Caki2 (cell line): ENCODE measurements around the gene TMEM258. TPM values are rescaled to one million over a fixed set of nuclear protein-coding genes. Genes with fewer than 3 reads are reported as not detected.
A peak's percentile ranks its signal among the peaks of the same experiment; 100 is the strongest.

Source experiments
- DNase-seq: peaks from one replicate; pipeline ENCODE4 v3.0.0-alpha.2; 2015; ENCODE audit warnings: low read depth
- in situ Hi-C: cut with HindIII; loops from 2 replicates; pipeline ENCODE4 v1.10.0; 2016; ENCODE audit warnings: low sequenced_read_pairs, low pct_unique_long_range_greater_than_20kb, mixed read lengths
- total RNA-seq: library from RNA; depleted of rRNA; stranded (reverse); fragments of >200 nt; shearing (Covaris generic); gene quantifications from 2 replicates; pipeline ENCODE4 v1.2.3, GENCODE V29; 2014; ENCODE audit warnings: low replicate concordance

The TMEM258 gene
- total RNA-seq, 1 experiment from 2014 or later, result 85.2 TPM

- no peak for DNase-seq
- in situ Hi-C loops, result no loop called here
Observed at GRCh38 chr11:61780581-61781162, 11.7 kb downstream of the TMEM258 start.

- in situ Hi-C loops, result no loop called here
- no peak for DNase-seq
Observed at GRCh38 chr11:61779666-61780525, 12.5 kb downstream of the TMEM258 start.

- no peak for DNase-seq
- in situ Hi-C loops, result no loop called here
Observed at GRCh38 chr11:61778920-61779650, 13.3 kb downstream of the TMEM258 start.

GRCh38 chr11:61778357-61778886 lies 14.0 kb downstream of the TMEM258 start:
- in situ Hi-C loops, result no loop called here
- DNase-seq, result no peak

- no peak for DNase-seq
- in situ Hi-C loops, result no loop called here
Observed at GRCh38 chr11:61777234-61778090, 14.9 kb downstream of the TMEM258 start.

GRCh38 chr11:61776561-61777075 lies 15.8 kb downstream of the TMEM258 start:
- in situ Hi-C loops, result no loop called here
- DNase-seq, result peak; percentile 39

GRCh38 chr11:61775606-61776554 lies 16.5 kb downstream of the TMEM258 start:
- in situ Hi-C loops, result no loop called here
- DNase-seq, result no peak

GRCh38 chr11:61775106-61775505 lies 17.3 kb downstream of the TMEM258 start:
- DNase-seq, result no peak
- in situ Hi-C loops, result no loop called here

- DNase-seq, result no peak
- in situ Hi-C loops, result no loop called here
Observed at GRCh38 chr11:61774411-61774810, 18.0 kb downstream of the TMEM258 start.

- in situ Hi-C loops, result no loop called here
- DNase-seq, result no peak
Observed at GRCh38 chr11:61773809-61774208, 18.6 kb downstream of the TMEM258 start.

- in situ Hi-C loops, result no loop called here
- no peak for DNase-seq
Observed at GRCh38 chr11:61773356-61773755, 19.0 kb downstream of the TMEM258 start.

- in situ Hi-C loops, result no loop called here
- no peak for DNase-seq
Observed at GRCh38 chr11:61771985-61772455, 20.4 kb downstream of the TMEM258 start.

GRCh38 chr11:61771195-61771894 lies 21.1 kb downstream of the TMEM258 start:
- in situ Hi-C loops, result no loop called here
- DNase-seq, result no peak

GRCh38 chr11:61769946-61770683 lies 22.3 kb downstream of the TMEM258 start:
- DNase-seq, result no peak
- in situ Hi-C loops, result no loop called here

- in situ Hi-C loops, result no loop called here
- no peak for DNase-seq
Observed at GRCh38 chr11:61769169-61769920, 23.1 kb downstream of the TMEM258 start.
